ENCODE results near the gene ZSWIM6.

ZSWIM6 gene

GRCh38 chr5:61333321-61333953 lies 1.4 kb downstream of the ZSWIM6 start:
- peak; percentile 37 to 51 for DNase-seq

GRCh38 chr5:61333954-61334867 lies 2.2 kb downstream of the ZSWIM6 start:
- DNase-seq = no peak

GRCh38 chr5:61334868-61335615 lies 3.0 kb downstream of the ZSWIM6 start:
- no peak for DNase-seq

GRCh38 chr5:61339764-61340163 lies 7.7 kb downstream of the ZSWIM6 start:
- no peak for DNase-seq

GRCh38 chr5:61340775-61341361 lies 8.8 kb downstream of the ZSWIM6 start:
- no peak for DNase-seq

- DNase-seq = no peak
Measured at GRCh38 chr5:61342071-61342501, 10.0 kb downstream of the ZSWIM6 start.

GRCh38 chr5:61344187-61344944 lies 12.3 kb downstream of the ZSWIM6 start:
- DNase-seq = no peak

GRCh38 chr5:61346511-61346910 lies 14.5 kb downstream of the ZSWIM6 start:
- DNase-seq = no peak

- DNase-seq = no peak
Measured at GRCh38 chr5:61347080-61347479, 15.0 kb downstream of the ZSWIM6 start.

GRCh38 chr5:61348447-61348846 lies 16.4 kb downstream of the ZSWIM6 start:
- no peak for DNase-seq

GRCh38 chr5:61349935-61350334 lies 17.9 kb downstream of the ZSWIM6 start:
- DNase-seq = no peak

- DNase-seq = no peak
Measured at GRCh38 chr5:61350535-61350934, 18.5 kb downstream of the ZSWIM6 start.

- DNase-seq = no peak
Measured at GRCh38 chr5:61351733-61352132, 19.7 kb downstream of the ZSWIM6 start.

GRCh38 chr5:61352180-61352579 lies 20.1 kb downstream of the ZSWIM6 start:
- no peak for DNase-seq

GRCh38 chr5:61352612-61353156 lies 20.6 kb downstream of the ZSWIM6 start:
- DNase-seq = no peak

- no peak for DNase-seq
Measured at GRCh38 chr5:61353293-61353692, 21.2 kb downstream of the ZSWIM6 start.

GRCh38 chr5:61354199-61354598 lies 22.1 kb downstream of the ZSWIM6 start:
- no peak for DNase-seq

- DNase-seq = peak in 1 of 2 donors; percentile 16
Measured at GRCh38 chr5:61357745-61358144, 25.7 kb downstream of the ZSWIM6 start.

- DNase-seq = no peak
Measured at GRCh38 chr5:61362796-61363368, 30.8 kb downstream of the ZSWIM6 start.

- no peak for DNase-seq
Measured at GRCh38 chr5:61363401-61364114, 31.5 kb downstream of the ZSWIM6 start.

Measured in CD4-positive, alpha-beta T cell treated with Interleukin-1 beta for 1 hour (primary cell).